Measurements from ENCODE around the gene SAG.
"Not testable (repeated sequence)": the region's sequence is repeated elsewhere in the genome, so short reads cannot be mapped to it uniquely, and the experiment has no call there.

SAG gene

GRCh38 chr2:233328922-233329321, 21.3 kb downstream of the SAG start:
- no peak for DNase-seq (ENCODE audit: low read depth in 2 of 3, low spot score in 2 of 3)

GRCh38 chr2:233329489-233330135, 22.0 kb downstream of the SAG start:
- no peak for DNase-seq (ENCODE audit: low read depth in 2 of 3, low spot score in 2 of 3)

- DNase-seq (ENCODE audit: low read depth in 2 of 3, low spot score in 2 of 3), result peak in 2 of 3 experiments; percentile 31 to 33
Measured at GRCh38 chr2:233331536-233331935, 23.9 kb downstream of the SAG start.

GRCh38 chr2:233332125-233332524, 24.5 kb downstream of the SAG start:
- no peak for DNase-seq (ENCODE audit: low read depth in 2 of 3, low spot score in 2 of 3)

- DNase-seq (ENCODE audit: low read depth in 2 of 3, low spot score in 2 of 3), result no peak
Measured at GRCh38 chr2:233334915-233335314, 27.3 kb downstream of the SAG start.

- not testable (repeated sequence) for DNase-seq (ENCODE audit: low read depth in 2 of 3, low spot score in 2 of 3)
Measured at GRCh38 chr2:233336091-233336490, 28.5 kb downstream of the SAG start.

GRCh38 chr2:233336541-233336940, 28.9 kb downstream of the SAG start:
- no peak for DNase-seq (ENCODE audit: low read depth in 2 of 3, low spot score in 2 of 3)

GRCh38 chr2:233338046-233338445, 30.4 kb downstream of the SAG start:
- no peak for DNase-seq (ENCODE audit: low read depth in 2 of 3, low spot score in 2 of 3)

- DNase-seq (ENCODE audit: low read depth in 2 of 3, low spot score in 2 of 3), result no peak
Measured at GRCh38 chr2:233338812-233339368, 31.3 kb downstream of the SAG start.

- DNase-seq (ENCODE audit: low read depth in 2 of 3, low spot score in 2 of 3), result no peak
Measured at GRCh38 chr2:233339427-233339826, 31.8 kb downstream of the SAG start.

- DNase-seq (ENCODE audit: low read depth in 2 of 3, low spot score in 2 of 3), result no peak
Measured at GRCh38 chr2:233341296-233341695, 33.7 kb downstream of the SAG start.

- DNase-seq (ENCODE audit: low read depth in 2 of 3, low spot score in 2 of 3), result no peak
Measured at GRCh38 chr2:233342301-233342700, 34.7 kb downstream of the SAG start.

- DNase-seq (ENCODE audit: low read depth in 2 of 3, low spot score in 2 of 3), result no peak
Measured at GRCh38 chr2:233343171-233343705, 35.6 kb downstream of the SAG start.

GRCh38 chr2:233346376-233346775, 38.8 kb downstream of the SAG start:
- DNase-seq (ENCODE audit: low read depth in 2 of 3, low spot score in 2 of 3), result no peak

GRCh38 chr2:233346930-233347329, 39.3 kb downstream of the SAG start:
- DNase-seq (ENCODE audit: low read depth in 2 of 3, low spot score in 2 of 3), result no peak

- no peak for DNase-seq (ENCODE audit: low read depth in 2 of 3, low spot score in 2 of 3)
Measured at GRCh38 chr2:233349005-233349998, 41.7 kb downstream of the SAG start.

- no peak for DNase-seq (ENCODE audit: low read depth in 2 of 3, low spot score in 2 of 3)
Measured at GRCh38 chr2:233350708-233351107, 43.1 kb downstream of the SAG start.

- DNase-seq (ENCODE audit: low read depth in 2 of 3, low spot score in 2 of 3), result no peak
Measured at GRCh38 chr2:233351423-233351822, 43.8 kb downstream of the SAG start.

- DNase-seq (ENCODE audit: low read depth in 2 of 3, low spot score in 2 of 3), result no peak
Measured at GRCh38 chr2:233352141-233352842, 44.7 kb downstream of the SAG start.

GRCh38 chr2:233353101-233353768, 45.6 kb downstream of the SAG start:
- no peak for DNase-seq (ENCODE audit: low read depth in 2 of 3, low spot score in 2 of 3)
